Liver (tissue), 9 donors: ENCODE measurements around the gene QARS1. TPM values are rescaled to one million over a fixed set of nuclear protein-coding genes. Genes with fewer than 3 reads are reported as not detected.

Source experiments
- DNase-seq: peaks from one replicate; pipeline ENCODE4 v3.0.0-alpha.2; 2017; ENCODE audit warnings: low spot score
- H3K27ac ChIP-seq, 2 donors: one replicate each; pipeline ENCODE4 v1.7.0; 2013; ENCODE audit warnings: inconsistent platforms in 2 of 2, low read length in 2 of 2, control low read depth in 1 of 2, low read depth in 1 of 2, mild to moderate bottlenecking in 1 of 2
- H3K27me3 ChIP-seq, 4 donors: one replicate each; pipeline versions ENCODE4 v1.6.1 to v1.7.0; 2013; ENCODE audit warnings: low read length in 3 of 4, inconsistent platforms in 1 of 4, mild to moderate bottlenecking in 1 of 4, moderate library complexity in 1 of 4; ENCODE audit not compliant: control insufficient read depth in 4 of 4, insufficient read depth in 4 of 4
- H3K36me3 ChIP-seq, 4 donors: one replicate each; pipeline versions ENCODE4 v1.6.1 to v1.7.0; 2013; ENCODE audit warnings: low read length in 3 of 4, mild to moderate bottlenecking in 3 of 4, low read depth in 1 of 4, moderate library complexity in 1 of 4; ENCODE audit not compliant: control insufficient read depth in 4 of 4, insufficient read depth in 3 of 4
- H3K4me1 ChIP-seq, 4 donors: one replicate each; pipeline versions ENCODE4 v1.6.1 to v1.7.0; 2013; ENCODE audit warnings: low read length in 3 of 4, mild to moderate bottlenecking in 3 of 4, moderate library complexity in 1 of 4; ENCODE audit not compliant: control insufficient read depth in 4 of 4, insufficient read depth in 4 of 4
- H3K4me3 ChIP-seq, 3 donors: one replicate each; pipeline versions ENCODE4 v1.6.1 to v1.7.0; 2013; ENCODE audit warnings: low read length in 3 of 3, control low read depth in 1 of 3, low read depth in 1 of 3, mild to moderate bottlenecking in 1 of 3
- H3K9ac ChIP-seq, 2 donors: one replicate each; pipeline ENCODE4 v1.7.0; 2013; ENCODE audit warnings: low read length in 2 of 2, mild to moderate bottlenecking in 2 of 2, moderate library complexity in 2 of 2, control low read depth in 1 of 2, low read depth in 1 of 2
- H3K9me3 ChIP-seq, 4 donors: one replicate each; pipeline versions ENCODE4 v1.6.1 to v1.7.0; 2013; ENCODE audit warnings: low read length in 3 of 4; ENCODE audit not compliant: control insufficient read depth in 4 of 4
- EGR1 ChIP-seq, 2 donors: IDR thresholded peaks; 2 replicates each; pipeline ENCODE4 v1.6.1; 2016 to 2018; ENCODE audit warnings: antibody characterized with exemption in 2 of 2, low read depth in 2 of 2
- FOXA1 ChIP-seq: IDR thresholded peaks from 2 replicates; pipeline ENCODE4 v1.6.1; 2016; ENCODE audit warnings: antibody characterized with exemption
- FOXA2 ChIP-seq: IDR thresholded peaks from 2 replicates; pipeline ENCODE4 v1.6.1; 2016; ENCODE audit warnings: antibody characterized with exemption
- GABPA ChIP-seq, 2 donors: IDR thresholded peaks in 1 of 2; conservative IDR thresholded peaks in 1 of 2; 2 replicates each; pipeline ENCODE4 v1.6.1; 2016; ENCODE audit warnings: antibody characterized with exemption in 2 of 2, mild to moderate bottlenecking in 1 of 2, moderate library complexity in 1 of 2
- HNF4A ChIP-seq, 2 donors: conservative IDR thresholded peaks; 2 replicates each; pipeline ENCODE4 v1.6.1; 2016; ENCODE audit warnings: antibody characterized with exemption in 2 of 2, mild to moderate bottlenecking in 2 of 2
- HNF4G ChIP-seq: IDR thresholded peaks from 2 replicates; pipeline ENCODE4 v1.6.1; 2016; ENCODE audit warnings: antibody characterized with exemption
- JUND ChIP-seq, 2 donors: IDR thresholded peaks; 2 replicates each; pipeline ENCODE4 v1.6.1; 2016; ENCODE audit warnings: antibody characterized with exemption in 2 of 2
- NR2F2 ChIP-seq: IDR thresholded peaks from 2 replicates; pipeline ENCODE4 v1.6.1; 2016; ENCODE audit warnings: antibody characterized with exemption
- RAD21 ChIP-seq, 2 donors: IDR thresholded peaks; 2 replicates each; pipeline ENCODE4 v1.6.1; 2016; ENCODE audit warnings: antibody characterized with exemption in 2 of 2, mild to moderate bottlenecking in 2 of 2
- RXRA ChIP-seq, 2 donors: IDR thresholded peaks; 2 replicates each; pipeline ENCODE4 v1.6.1; 2017 to 2018; ENCODE audit warnings: antibody characterized with exemption in 2 of 2, mild to moderate bottlenecking in 1 of 2
- SP1 ChIP-seq: IDR thresholded peaks from 2 replicates; pipeline ENCODE4 v1.6.1; 2018; ENCODE audit warnings: antibody characterized with exemption, mild to moderate bottlenecking
- TAF1 ChIP-seq: conservative IDR thresholded peaks from 2 replicates; pipeline ENCODE4 v1.6.1; 2016; ENCODE audit warnings: antibody characterized with exemption, mild to moderate bottlenecking
- YY1 ChIP-seq: IDR thresholded peaks from 2 replicates; pipeline ENCODE4 v1.6.1; 2016; ENCODE audit warnings: antibody characterized with exemption, mild to moderate bottlenecking
- WGBS: extraction: QIAGEN DNeasy Blood & Tissue Kit; methylation state at CpG from one replicate; pipeline ENCODE4 v1.1.7; 2013; 5-methylcytosine and 5-hydroxymethylcytosine counted together
- polyA plus RNA-seq, 2 donors: library from polyadenylated mRNA; stranded (reverse) in 1 of 2; unstranded in 1 of 2; fragments of 200-250 nt in 1 of 2; fragments of >200 nt in 1 of 2; fragmentation: Nextera tagmentation in 1 of 2; extraction: Ambion mirVana in 1 of 2; gene quantifications; one replicate each; pipeline versions ENCODE4 v1.2.1 to v1.2.3, GENCODE V29; 2013 to 2015
- total RNA-seq, 2 donors: library from RNA; depleted of rRNA; stranded (reverse); fragments of >200 nt; gene quantifications; one replicate each; pipeline ENCODE4 v1.2.3, GENCODE V29; 2014
- TF ChIP-seq, protein P1 (sequence below): fragments of 150-350 bp; IDR thresholded peaks from 2 replicates; pipeline ENCODE4 v1.5.1; 2017; ENCODE audit warnings: improper control_type of control experiment, low read depth, low read length; ENCODE audit not compliant: missing input control
- TF ChIP-seq, protein P2 (sequence below): IDR thresholded peaks from 2 replicates; pipeline ENCODE4 v1.6.1; 2016; ENCODE audit warnings: antibody characterized with exemption
- TF ChIP-seq, protein P3 (sequence below): IDR thresholded peaks from 2 replicates; pipeline ENCODE4 v1.6.1; 2016; ENCODE audit warnings: antibody characterized with exemption
- TF ChIP-seq, protein P4 (sequence below): IDR thresholded peaks from 2 replicates; pipeline ENCODE4 v1.6.1; 2016; ENCODE audit warnings: antibody characterized with exemption
- donor health status: healthy.
- donor health status: healthy.
- donor health status: healthy.
- donor health status: healthy.
- donor health status: healthy.

The QARS1 gene
- total and polyA plus RNA-seq, 4 donors: 58.0 to 226 (median 145) TPM

DNA sequence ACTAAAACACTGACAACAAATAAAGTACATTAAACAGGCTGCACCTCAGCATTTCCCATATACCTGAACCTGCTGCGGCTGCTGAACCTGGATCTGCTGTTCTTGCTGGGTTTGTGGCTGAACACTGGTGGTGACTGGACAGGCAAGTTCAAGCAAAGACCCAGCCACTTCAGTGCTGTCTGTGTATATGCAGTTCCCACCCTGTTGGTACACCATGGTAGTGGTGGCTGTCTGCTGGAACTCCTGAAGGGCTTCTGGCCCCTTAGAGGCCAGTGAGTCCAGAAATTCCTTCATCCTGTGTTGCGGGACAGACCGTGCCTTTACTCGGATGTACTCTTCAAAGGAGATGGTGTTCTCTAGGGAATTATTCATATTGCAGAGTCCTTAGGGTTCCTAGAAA is 27.9 kb downstream of the QARS1 start (continued):
- TF ChIP-seq, protein P1, sequence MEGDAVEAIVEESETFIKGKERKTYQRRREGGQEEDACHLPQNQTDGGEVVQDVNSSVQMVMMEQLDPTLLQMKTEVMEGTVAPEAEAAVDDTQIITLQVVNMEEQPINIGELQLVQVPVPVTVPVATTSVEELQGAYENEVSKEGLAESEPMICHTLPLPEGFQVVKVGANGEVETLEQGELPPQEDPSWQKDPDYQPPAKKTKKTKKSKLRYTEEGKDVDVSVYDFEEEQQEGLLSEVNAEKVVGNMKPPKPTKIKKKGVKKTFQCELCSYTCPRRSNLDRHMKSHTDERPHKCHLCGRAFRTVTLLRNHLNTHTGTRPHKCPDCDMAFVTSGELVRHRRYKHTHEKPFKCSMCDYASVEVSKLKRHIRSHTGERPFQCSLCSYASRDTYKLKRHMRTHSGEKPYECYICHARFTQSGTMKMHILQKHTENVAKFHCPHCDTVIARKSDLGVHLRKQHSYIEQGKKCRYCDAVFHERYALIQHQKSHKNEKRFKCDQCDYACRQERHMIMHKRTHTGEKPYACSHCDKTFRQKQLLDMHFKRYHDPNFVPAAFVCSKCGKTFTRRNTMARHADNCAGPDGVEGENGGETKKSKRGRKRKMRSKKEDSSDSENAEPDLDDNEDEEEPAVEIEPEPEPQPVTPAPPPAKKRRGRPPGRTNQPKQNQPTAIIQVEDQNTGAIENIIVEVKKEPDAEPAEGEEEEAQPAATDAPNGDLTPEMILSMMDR: no peak
- no peak for TF ChIP-seq EGR1 (IDR thresholded peaks at IDR 0.05; ENCODE audit: low read depth in 2 of 2)

DNA sequence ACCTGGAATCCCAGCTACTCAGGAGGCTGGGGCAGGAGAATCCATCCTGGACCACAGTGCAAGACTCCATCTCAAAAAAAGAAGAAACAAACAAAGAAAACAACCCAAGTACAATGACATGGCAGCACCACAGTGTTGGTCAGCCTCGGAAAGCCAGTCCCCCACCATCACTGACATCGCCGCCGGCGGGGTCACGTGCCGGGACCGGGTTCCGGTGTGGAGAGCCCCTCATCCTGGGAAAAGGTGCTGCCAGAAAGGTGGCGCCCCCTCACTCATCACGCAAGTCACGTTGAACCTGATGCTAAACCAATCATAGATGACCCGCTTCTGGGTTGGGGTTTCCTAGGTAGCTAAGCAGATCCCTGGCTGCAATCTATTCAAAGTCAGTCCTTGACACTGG is 28.4 kb downstream of the QARS1 start:
- Histone ChIP-seq H3K27ac (no peak overlapping the region), H3K27me3 (no peaks in the 10 kb centered on the region), H3K9ac (no peak overlapping the region), H3K4me3 (no peak overlapping the region), H3K4me1 (peaks cover 0 to 5% (median 0%) of the 10 kb centered on the region in 4 donors), H3K9me3 (no peaks in the 10 kb centered on the region), H3K36me3 (peaks cover 15 to 58% (median 37%) of the 10 kb centered on the region in 4 donors)
- TF ChIP-seq, protein P2, sequence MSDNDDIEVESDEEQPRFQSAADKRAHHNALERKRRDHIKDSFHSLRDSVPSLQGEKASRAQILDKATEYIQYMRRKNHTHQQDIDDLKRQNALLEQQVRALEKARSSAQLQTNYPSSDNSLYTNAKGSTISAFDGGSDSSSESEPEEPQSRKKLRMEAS: no peak
- TF ChIP-seq SP1 (no peak), FOXA1 (no peak), FOXA2 (no peak), YY1 (no peak), TAF1 (no peak), EGR1 (IDR thresholded peaks at IDR 0.05; ENCODE audit: low read depth in 2 of 2) (no peak), NR2F2 (no peak), GABPA (IDR thresholded peaks at IDR 0.05 in 1 of 2, conservative IDR thresholded peaks at IDR 0.05 in 1 of 2) (no peak), RXRA (IDR thresholded peaks at IDR 0.05) (no peak), RAD21 (IDR thresholded peaks at IDR 0.05) (no peak), JUND (IDR thresholded peaks at IDR 0.05) (no peak)
- TF ChIP-seq, protein P3, sequence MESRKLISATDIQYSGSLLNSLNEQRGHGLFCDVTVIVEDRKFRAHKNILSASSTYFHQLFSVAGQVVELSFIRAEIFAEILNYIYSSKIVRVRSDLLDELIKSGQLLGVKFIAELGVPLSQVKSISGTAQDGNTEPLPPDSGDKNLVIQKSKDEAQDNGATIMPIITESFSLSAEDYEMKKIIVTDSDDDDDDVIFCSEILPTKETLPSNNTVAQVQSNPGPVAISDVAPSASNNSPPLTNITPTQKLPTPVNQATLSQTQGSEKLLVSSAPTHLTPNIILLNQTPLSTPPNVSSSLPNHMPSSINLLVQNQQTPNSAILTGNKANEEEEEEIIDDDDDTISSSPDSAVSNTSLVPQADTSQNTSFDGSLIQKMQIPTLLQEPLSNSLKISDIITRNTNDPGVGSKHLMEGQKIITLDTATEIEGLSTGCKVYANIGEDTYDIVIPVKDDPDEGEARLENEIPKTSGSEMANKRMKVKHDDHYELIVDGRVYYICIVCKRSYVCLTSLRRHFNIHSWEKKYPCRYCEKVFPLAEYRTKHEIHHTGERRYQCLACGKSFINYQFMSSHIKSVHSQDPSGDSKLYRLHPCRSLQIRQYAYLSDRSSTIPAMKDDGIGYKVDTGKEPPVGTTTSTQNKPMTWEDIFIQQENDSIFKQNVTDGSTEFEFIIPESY: no peak
- TF ChIP-seq, protein P4, sequence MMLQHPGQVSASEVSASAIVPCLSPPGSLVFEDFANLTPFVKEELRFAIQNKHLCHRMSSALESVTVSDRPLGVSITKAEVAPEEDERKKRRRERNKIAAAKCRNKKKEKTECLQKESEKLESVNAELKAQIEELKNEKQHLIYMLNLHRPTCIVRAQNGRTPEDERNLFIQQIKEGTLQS: no peak
- WGBS: 97% methylated on average over 13 of the region's 13 CpGs
- no peak for DNase-seq

DNA sequence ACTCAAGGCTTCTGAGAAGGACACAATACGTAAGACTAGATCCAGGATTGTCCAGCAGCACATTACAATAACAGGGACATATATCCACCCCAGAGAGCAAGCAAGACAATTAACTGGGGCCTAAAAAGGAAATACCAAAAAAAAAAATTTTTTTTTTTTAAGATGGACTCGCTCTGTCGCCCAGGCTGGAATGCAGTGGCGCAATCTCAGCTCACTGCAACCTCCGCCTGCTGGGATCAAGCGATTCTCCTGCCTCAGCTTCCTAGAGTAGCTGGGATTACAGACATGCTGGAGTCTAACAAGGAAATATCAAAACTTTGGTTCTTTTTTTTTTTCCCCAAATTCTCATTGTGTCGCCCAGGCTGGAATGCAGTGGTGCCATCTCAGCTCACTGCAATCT is 46.5 kb downstream of the QARS1 start:
- TF ChIP-seq TAF1: no peak
- no peak for TF ChIP-seq HNF4G
- TF ChIP-seq RXRA (IDR thresholded peaks at IDR 0.05): no peak
- no peak for TF ChIP-seq FOXA2
- TF ChIP-seq, protein P2: no peak
- TF ChIP-seq HNF4A (conservative IDR thresholded peaks at IDR 0.05): no peak
- TF ChIP-seq, protein P1: no peak
- TF ChIP-seq SP1: no peak
- TF ChIP-seq JUND (IDR thresholded peaks at IDR 0.05): no peak
- no peak for TF ChIP-seq YY1
- no peak for TF ChIP-seq NR2F2
- WGBS: 94% methylated on average over 7 of the region's 7 CpGs

More for the DNA sequence above, 46.5 kb downstream of the QARS1 start:
- peaks cover 14 to 33% (median 30%) of the 10 kb centered on the region in 4 donors for H3K36me3 ChIP-seq
- no peak overlapping the region for H3K27ac ChIP-seq
- H3K9me3 ChIP-seq: no peaks in the 10 kb centered on the region
- DNase-seq: no peak
- H3K9ac ChIP-seq: no peak overlapping the region
- H3K27me3 ChIP-seq: no peaks in the 10 kb centered on the region
- no peaks in the 10 kb centered on the region for H3K4me1 ChIP-seq
- H3K4me3 ChIP-seq: no peak overlapping the region
